ENCODE data around the gene BRI3BP. TPM values are rescaled to one million over a fixed set of nuclear protein-coding genes. Genes with fewer than 3 reads are reported as not detected.

BRI3BP gene
- total and polyA plus RNA-seq, 12 donors, result 1.1 to 6.2 (median 4.7) TPM

DNA sequence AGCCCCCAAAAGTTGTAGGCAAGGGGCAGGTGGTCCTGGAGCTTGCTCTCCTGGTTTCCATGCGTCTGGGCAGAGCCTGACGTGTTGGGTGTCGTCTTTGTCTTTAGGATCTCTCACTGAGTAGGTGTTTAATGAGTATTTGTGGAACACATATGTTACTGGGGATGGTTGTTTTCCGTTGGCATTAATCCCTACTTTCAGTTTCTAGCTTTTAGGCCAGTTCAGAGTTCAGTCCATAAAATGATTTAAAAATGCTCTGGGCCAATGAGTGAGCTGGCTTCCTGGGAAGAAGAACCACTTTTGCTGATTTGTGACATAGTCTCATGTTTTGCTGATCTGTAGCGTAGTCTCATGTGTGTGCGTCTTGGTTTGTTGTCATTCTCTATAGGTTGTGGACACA is 82.7 kb downstream of the BRI3BP start:
- TF ChIP-seq POLR2A (IDR thresholded peaks at IDR 0.05), result no peak
- TF ChIP-seq, protein P1, sequence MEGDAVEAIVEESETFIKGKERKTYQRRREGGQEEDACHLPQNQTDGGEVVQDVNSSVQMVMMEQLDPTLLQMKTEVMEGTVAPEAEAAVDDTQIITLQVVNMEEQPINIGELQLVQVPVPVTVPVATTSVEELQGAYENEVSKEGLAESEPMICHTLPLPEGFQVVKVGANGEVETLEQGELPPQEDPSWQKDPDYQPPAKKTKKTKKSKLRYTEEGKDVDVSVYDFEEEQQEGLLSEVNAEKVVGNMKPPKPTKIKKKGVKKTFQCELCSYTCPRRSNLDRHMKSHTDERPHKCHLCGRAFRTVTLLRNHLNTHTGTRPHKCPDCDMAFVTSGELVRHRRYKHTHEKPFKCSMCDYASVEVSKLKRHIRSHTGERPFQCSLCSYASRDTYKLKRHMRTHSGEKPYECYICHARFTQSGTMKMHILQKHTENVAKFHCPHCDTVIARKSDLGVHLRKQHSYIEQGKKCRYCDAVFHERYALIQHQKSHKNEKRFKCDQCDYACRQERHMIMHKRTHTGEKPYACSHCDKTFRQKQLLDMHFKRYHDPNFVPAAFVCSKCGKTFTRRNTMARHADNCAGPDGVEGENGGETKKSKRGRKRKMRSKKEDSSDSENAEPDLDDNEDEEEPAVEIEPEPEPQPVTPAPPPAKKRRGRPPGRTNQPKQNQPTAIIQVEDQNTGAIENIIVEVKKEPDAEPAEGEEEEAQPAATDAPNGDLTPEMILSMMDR (IDR thresholded peaks at IDR 0.05), result no peak
- intact Hi-C loops (cut with DNase I), result no loop called here
- no peak overlapping the region for H3K27ac ChIP-seq
- WGBS, 4 donors, result 96 to 98% (median 97%) methylated on average over 6 of the region's 6 CpGs
- no peaks in the 10 kb centered on the region for H3K4me1 ChIP-seq (replicated peaks in 1 of 2)
- peaks cover 0 to 16% of the 10 kb centered on the region in 2 donors for H3K36me3 ChIP-seq (replicated peaks in 1 of 2)
- H3K9me3 ChIP-seq (replicated peaks in 1 of 3), result no peaks in the 10 kb centered on the region
- no peak for DNase-seq
- H3K4me3 ChIP-seq, result no peak overlapping the region
- H3K27me3 ChIP-seq, result no peaks in the 10 kb centered on the region

DNA sequence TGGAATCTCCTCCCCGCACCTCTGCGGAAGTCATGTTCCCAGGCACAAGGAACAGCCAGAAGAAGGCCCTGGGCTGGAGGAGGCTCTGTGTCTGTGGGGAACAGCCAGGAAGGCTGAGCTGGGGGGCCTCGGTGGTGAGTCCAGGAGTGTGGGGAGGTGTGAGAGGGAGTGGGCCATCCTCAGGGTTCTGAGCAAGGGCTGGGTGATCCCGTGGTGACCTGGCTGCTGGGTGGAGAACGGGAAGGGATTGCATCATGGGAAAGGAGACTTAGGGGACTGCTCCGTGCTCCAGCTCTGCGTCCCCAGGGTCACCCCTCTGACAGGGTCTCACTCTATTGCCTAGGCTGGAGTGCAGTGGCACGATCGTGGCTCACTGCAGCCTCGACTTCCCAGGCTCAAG is 85.6 kb downstream of the BRI3BP start:
- H3K9me3 ChIP-seq (replicated peaks in 1 of 3), result no peaks in the 10 kb centered on the region
- peaks cover 0 to 16% of the 10 kb centered on the region in 2 donors for H3K36me3 ChIP-seq (replicated peaks in 1 of 2)
- intact Hi-C loops (cut with DNase I), result no loop called here
- H3K4me1 ChIP-seq (replicated peaks in 1 of 2), result no peaks in the 10 kb centered on the region
- H3K4me3 ChIP-seq, result no peak overlapping the region
- TF ChIP-seq POLR2A (IDR thresholded peaks at IDR 0.05), result no peak
- TF ChIP-seq, protein P1 (IDR thresholded peaks at IDR 0.05), result no peak
- no peak for DNase-seq
- WGBS, 4 donors, result 88 to 95% (median 91%) methylated on average over 8 to 10 of the region's 10 CpGs
- no peaks in the 10 kb centered on the region for H3K27me3 ChIP-seq
- no peak overlapping the region for H3K27ac ChIP-seq

DNA sequence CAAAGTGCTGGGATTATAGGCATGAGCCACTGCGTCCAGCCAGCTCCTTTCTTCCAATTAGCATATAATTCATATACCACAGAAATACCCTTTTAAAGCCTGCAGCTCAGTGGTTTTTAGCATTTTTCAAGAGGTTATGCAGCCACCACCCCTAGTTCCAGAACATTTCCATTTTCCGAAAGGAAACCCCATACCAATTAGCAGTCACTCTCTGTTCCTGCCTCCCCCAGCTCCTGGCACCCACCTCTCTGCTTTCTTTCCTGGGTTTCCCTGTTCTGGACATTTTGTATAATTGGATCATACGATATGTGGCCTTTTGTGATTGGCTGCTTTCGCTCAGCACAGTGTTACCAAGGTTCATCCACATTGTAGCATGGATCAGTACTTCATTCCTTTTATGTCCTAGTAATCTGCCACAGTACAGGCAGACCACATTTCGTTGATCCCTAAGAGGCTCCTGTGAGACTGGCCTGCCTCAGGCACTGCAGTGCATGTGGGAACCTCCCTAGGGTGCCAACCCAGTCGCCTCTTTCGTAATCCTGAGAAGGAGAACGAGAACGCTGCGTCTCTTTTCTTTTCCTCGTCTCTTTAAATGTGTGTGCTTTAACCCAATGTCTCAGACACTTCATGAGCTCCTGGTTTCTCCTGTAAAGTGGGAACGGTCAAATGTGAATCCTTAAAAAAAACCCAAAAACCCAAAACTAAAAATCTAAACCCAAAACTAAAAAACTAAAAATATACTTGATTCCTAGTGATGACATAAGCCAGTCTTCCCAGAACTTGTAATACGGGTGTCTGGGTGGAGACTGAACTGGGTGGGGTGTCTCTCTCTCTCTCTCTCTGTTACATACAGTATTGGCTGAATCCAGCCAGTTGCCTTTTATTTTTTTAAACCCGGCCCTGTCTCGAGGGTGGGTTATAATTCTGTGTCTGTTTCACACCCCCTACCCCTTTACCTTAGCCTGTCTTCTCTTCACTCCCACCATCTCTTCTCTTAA is 86.5 kb downstream of the BRI3BP start:
- Histone ChIP-seq H3K27ac (no peak overlapping the region), H3K4me3 (no peak overlapping the region), H3K27me3 (no peaks in the 10 kb centered on the region), H3K9me3 (replicated peaks in 1 of 3) (no peaks in the 10 kb centered on the region), H3K36me3 (replicated peaks in 1 of 2) (peaks cover 0 to 16% of the 10 kb centered on the region in 2 donors), H3K4me1 (replicated peaks in 1 of 2) (no peaks in the 10 kb centered on the region)
- intact Hi-C loops (cut with DNase I), result no loop called here
- TF ChIP-seq POLR2A (IDR thresholded peaks at IDR 0.05), result no peak
- TF ChIP-seq, protein P1 (IDR thresholded peaks at IDR 0.05), result no peak
- 85 to 92% (median 91%) methylated on average over 15 of the region's 15 CpGs for WGBS, 4 donors
- DNase-seq, result no peak

Small RNAs within 50 kb of the gene (small RNA-seq; reads per million reads assigned to genes)
- 0 reads per million in 2 donors for gene AC122688.1

Other genes starting within 250 kb of the BRI3BP start
- gene SCARB1, start 129.8 kb upstream of the BRI3BP start, total RNA-seq, result 1,000 to 10,000 TPM in 6 of 9 donors, 100 to 1,000 TPM in 3; 646 to 8,580 (median 1,238) TPM
- 1,000 to 10,000 TPM in 2 of 3 donors, 100 to 1,000 TPM in 1; 213 to 5,784 (median 1,664) TPM for gene SCARB1, start 129.8 kb upstream of the BRI3BP start, polyA plus RNA-seq
- gene UBC, start 79.0 kb upstream of the BRI3BP start, total RNA-seq, result 1,000 to 10,000 TPM in 5 of 9 donors, 100 to 1,000 TPM in 4; 896 to 1,869 (median 1,111) TPM
- gene UBC, start 79.0 kb upstream of the BRI3BP start, polyA plus RNA-seq, result 1,000 to 10,000 TPM in 2 of 3 donors, 100 to 1,000 TPM in 1; 797 to 1,499 (median 1,129) TPM
- gene DHX37, start 4.5 kb upstream of the BRI3BP start, total RNA-seq, result 10 to 100 TPM in 5 of 9 donors, 1 to 10 TPM in 4; 5.1 to 17.4 (median 12.8) TPM
- gene DHX37, start 4.5 kb upstream of the BRI3BP start, polyA plus RNA-seq, result 10 to 100 TPM in 2 of 3 donors, 1 to 10 TPM in 1; 4.1 to 11.6 (median 10.1) TPM
- 10 to 100 TPM in 8 of 9 donors, 1 to 10 TPM in 1; 8.0 to 31.7 (median 14.7) TPM for gene AACS, start 71.8 kb downstream of the BRI3BP start, total RNA-seq
- gene AACS, start 71.8 kb downstream of the BRI3BP start, polyA plus RNA-seq, result 10 to 100 TPM in 2 of 3 donors, 1 to 10 TPM in 1; 8.4 to 27.7 (median 16.2) TPM
- gene TMEM132B, start 192.7 kb downstream of the BRI3BP start, total RNA-seq, result 1 to 10 TPM in 1 of 9 donors, under 1 TPM in 5, not detected in 3; 0.14 to 4.9 (median 0.28) TPM
- gene TMEM132B, start 192.7 kb downstream of the BRI3BP start, polyA plus RNA-seq, result under 1 TPM; 0.08 to 0.20 (median 0.09) TPM